ENCODE data around the gene CDH24. TPM values are rescaled to one million over a fixed set of nuclear protein-coding genes. Genes with fewer than 3 reads are reported as not detected.

CDH24 gene
- total and polyA plus RNA-seq, 10 donors, result 1.3 to 9.4 (median 5.4) TPM

- intact Hi-C loops (cut with DNase I; ENCODE audit: low total_unique reads), result no loop called here
- H3K27ac ChIP-seq, result peak overlapping the region; percentile 60 to 86 (median 79)
- H3K9me3 ChIP-seq, result no peaks in the 10 kb centered on the region
- no peak for DNase-seq
- no peaks in the 10 kb centered on the region for H3K27me3 ChIP-seq (replicated peaks in 1 of 7)
- H3K4me1 ChIP-seq, result peaks cover 27 to 63% (median 46%) of the 10 kb centered on the region in 6 donors
- 15 to 21% (median 19%) methylated on average over 10 of the region's 10 CpGs for WGBS, 5 donors
- TF ChIP-seq POLR2A (IDR thresholded peaks at IDR 0.05) (no peak), POLR2AphosphoS5 (IDR thresholded peaks at IDR 0.05) (no peak)
- TF ChIP-seq, protein P1, sequence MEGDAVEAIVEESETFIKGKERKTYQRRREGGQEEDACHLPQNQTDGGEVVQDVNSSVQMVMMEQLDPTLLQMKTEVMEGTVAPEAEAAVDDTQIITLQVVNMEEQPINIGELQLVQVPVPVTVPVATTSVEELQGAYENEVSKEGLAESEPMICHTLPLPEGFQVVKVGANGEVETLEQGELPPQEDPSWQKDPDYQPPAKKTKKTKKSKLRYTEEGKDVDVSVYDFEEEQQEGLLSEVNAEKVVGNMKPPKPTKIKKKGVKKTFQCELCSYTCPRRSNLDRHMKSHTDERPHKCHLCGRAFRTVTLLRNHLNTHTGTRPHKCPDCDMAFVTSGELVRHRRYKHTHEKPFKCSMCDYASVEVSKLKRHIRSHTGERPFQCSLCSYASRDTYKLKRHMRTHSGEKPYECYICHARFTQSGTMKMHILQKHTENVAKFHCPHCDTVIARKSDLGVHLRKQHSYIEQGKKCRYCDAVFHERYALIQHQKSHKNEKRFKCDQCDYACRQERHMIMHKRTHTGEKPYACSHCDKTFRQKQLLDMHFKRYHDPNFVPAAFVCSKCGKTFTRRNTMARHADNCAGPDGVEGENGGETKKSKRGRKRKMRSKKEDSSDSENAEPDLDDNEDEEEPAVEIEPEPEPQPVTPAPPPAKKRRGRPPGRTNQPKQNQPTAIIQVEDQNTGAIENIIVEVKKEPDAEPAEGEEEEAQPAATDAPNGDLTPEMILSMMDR (IDR thresholded peaks at IDR 0.05 in 8 of 11, conservative IDR thresholded peaks at IDR 0.05 in 3 of 11), result no peak
- peak overlapping the region; percentile 37 to 73 (median 54) for H3K4me3 ChIP-seq
- peaks cover 0 to 82% (median 65%) of the 10 kb centered on the region in 6 donors for H3K36me3 ChIP-seq
These were observed 13.2 kb upstream of the CDH24 start for GRCh38 chr14:23070262-23071129.

DNA sequence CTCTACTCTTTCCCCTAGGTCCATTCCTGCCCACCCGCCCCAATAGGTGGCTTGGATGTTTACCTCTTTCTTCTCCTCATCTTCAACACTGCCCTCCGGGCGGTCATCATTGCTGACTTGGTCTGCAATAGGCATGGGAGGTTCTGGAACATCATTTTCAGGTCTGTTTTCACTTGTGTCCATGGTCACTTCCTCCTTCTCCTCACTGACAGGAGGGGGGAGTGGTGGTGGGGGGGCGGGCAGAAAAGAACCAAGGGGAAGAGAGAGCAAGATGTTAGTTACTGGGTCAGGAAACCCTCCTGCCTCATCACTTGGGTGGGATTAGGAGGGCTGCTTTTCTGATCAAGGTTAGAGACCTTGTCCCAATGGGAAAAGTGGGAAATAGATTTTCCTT is 12.1 kb upstream of the CDH24 start:
- Histone ChIP-seq H3K4me3 (no peak overlapping the region), H3K27me3 (replicated peaks in 1 of 7) (no peaks in the 10 kb centered on the region), H3K36me3 (peaks cover 0 to 82% (median 66%) of the 10 kb centered on the region in 6 donors), H3K4me1 (peaks cover 27 to 70% (median 48%) of the 10 kb centered on the region in 6 donors), H3K9me3 (no peaks in the 10 kb centered on the region), H3K27ac (peak overlapping the region in 7 of 8 donors; percentile 7 to 85 (median 46))
- no peak for TF ChIP-seq POLR2A (IDR thresholded peaks at IDR 0.05)
- no peak for DNase-seq
- 76 to 88% (median 84%) methylated on average over 4 of the region's 4 CpGs for WGBS, 5 donors
- intact Hi-C loops (cut with DNase I; ENCODE audit: low total_unique reads), result no loop called here

GRCh38 chr14:23068789-23069412 is 11.6 kb upstream of the CDH24 start:
- Histone ChIP-seq H3K27ac (peak overlapping the region in 6 of 8 donors; percentile 23 to 85 (median 48)), H3K9me3 (no peaks in the 10 kb centered on the region), H3K4me3 (no peak overlapping the region), H3K27me3 (replicated peaks in 1 of 7) (no peaks in the 10 kb centered on the region), H3K36me3 (peaks cover 1 to 82% (median 66%) of the 10 kb centered on the region in 6 donors), H3K4me1 (peaks cover 27 to 70% (median 48%) of the 10 kb centered on the region in 6 donors)
- intact Hi-C loops (cut with DNase I; ENCODE audit: low total_unique reads), result no loop called here
- WGBS, 5 donors, result 28 to 38% (median 33%) methylated on average over 8 of the region's 8 CpGs
- DNase-seq, result no peak
- TF ChIP-seq, protein P1 (IDR thresholded peaks at IDR 0.05 in 8 of 11, conservative IDR thresholded peaks at IDR 0.05 in 3 of 11), result peak; percentile 81 to 98 (median 95)
- TF ChIP-seq POLR2A (IDR thresholded peaks at IDR 0.05) (no peak), POLR2AphosphoS5 (IDR thresholded peaks at IDR 0.05) (peak in 1 of 3 donors; percentile 44)

GRCh38 chr14:23067847-23068788 is 10.8 kb upstream of the CDH24 start:
- 80 to 89% (median 85%) methylated on average over 13 to 14 of the region's 14 CpGs for WGBS, 5 donors
- DNase-seq, result no peak
- no peak overlapping the region for H3K4me3 ChIP-seq
- H3K9me3 ChIP-seq, result no peaks in the 10 kb centered on the region
- peaks cover 7 to 82% (median 66%) of the 10 kb centered on the region in 6 donors for H3K36me3 ChIP-seq
- H3K27me3 ChIP-seq (replicated peaks in 1 of 7), result no peaks in the 10 kb centered on the region
- TF ChIP-seq POLR2AphosphoS5 (IDR thresholded peaks at IDR 0.05) (no peak), POLR2A (IDR thresholded peaks at IDR 0.05) (no peak)
- TF ChIP-seq, protein P1 (IDR thresholded peaks at IDR 0.05 in 8 of 11, conservative IDR thresholded peaks at IDR 0.05 in 3 of 11), result no peak
- H3K27ac ChIP-seq, result peak overlapping the region in 4 of 8 donors; percentile 22 to 49 (median 28)
- peaks cover 27 to 69% (median 48%) of the 10 kb centered on the region in 6 donors for H3K4me1 ChIP-seq
- intact Hi-C loops (cut with DNase I; ENCODE audit: low total_unique reads), result no loop called here

All from spleen (tissue), 11 donors.